Activated T-cell treated with anti-CD3 and anti-CD28 coated beads, Interleukin-2, amount 50 U/mL, for 24 hours (primary cell): ENCODE measurements around the gene POLR2F.
"Not testable (repeated sequence)": the region's sequence is repeated elsewhere in the genome, so short reads cannot be mapped to it uniquely, and the experiment has no call there.

Experiments used
- DNase-seq: peaks from one replicate; pipeline ENCODE4 v3.0.0-alpha.2; 2020
- H3K27ac Mint-ChIP-seq: 2 replicates; pipeline ENCODE4 v1.8.0; 2020; ENCODE audit warnings: mild to moderate bottlenecking, mixed read lengths
- H3K27me3 Mint-ChIP-seq: 2 replicates; pipeline ENCODE4 v1.8.0; 2020; ENCODE audit warnings: mixed read lengths
- H3K36me3 Mint-ChIP-seq: 2 replicates; pipeline ENCODE4 v1.8.0; 2020; ENCODE audit warnings: low read depth, mixed read lengths
- H3K4me1 Mint-ChIP-seq: 2 replicates; pipeline ENCODE4 v1.8.0; 2020; ENCODE audit warnings: low read depth, mixed read lengths
- H3K4me3 Mint-ChIP-seq: 2 replicates; pipeline ENCODE4 v1.8.0; 2020; ENCODE audit warnings: mild to moderate bottlenecking, moderate library complexity, mixed read lengths
- H3K9me3 Mint-ChIP-seq: 2 replicates; pipeline ENCODE4 v1.8.0; 2020; ENCODE audit warnings: mixed read lengths

POLR2F gene

GRCh38 chr22:37975153-37975552 is 21.7 kb downstream of the POLR2F start:
- DNase-seq: no peak
- Mint-ChIP-seq H3K4me3 (no peak overlapping the region), H3K4me1 (peaks cover 1% of the 10 kb centered on the region), H3K9me3 (no peaks in the 10 kb centered on the region), H3K27ac (peak overlapping the region; percentile 1), H3K27me3 (no peaks in the 10 kb centered on the region), H3K36me3 (peaks cover 24% of the 10 kb centered on the region)

GRCh38 chr22:37976022-37976421 is 22.5 kb downstream of the POLR2F start:
- not testable (repeated sequence) for H3K9me3 Mint-ChIP-seq, H3K4me1 Mint-ChIP-seq, H3K4me3 Mint-ChIP-seq, H3K27me3 Mint-ChIP-seq, DNase-seq, H3K27ac Mint-ChIP-seq
- H3K36me3 Mint-ChIP-seq: peaks cover 27% of the 10 kb centered on the region

- Mint-ChIP-seq H3K27ac (no peak overlapping the region), H3K36me3 (peaks cover 23% of the 10 kb centered on the region), H3K4me3 (no peak overlapping the region), H3K9me3 (no peaks in the 10 kb centered on the region), H3K27me3 (no peaks in the 10 kb centered on the region), H3K4me1 (peaks cover 1% of the 10 kb centered on the region)
- no peak for DNase-seq
Observed at GRCh38 chr22:37976547-37976946, 23.0 kb downstream of the POLR2F start.

GRCh38 chr22:37979782-37980181 is 26.3 kb downstream of the POLR2F start:
- Mint-ChIP-seq H3K36me3 (peaks cover 12% of the 10 kb centered on the region), H3K27me3 (no peaks in the 10 kb centered on the region), H3K4me3 (no peak overlapping the region), H3K4me1 (peaks cover under 1% of the 10 kb centered on the region), H3K27ac (no peak overlapping the region), H3K9me3 (no peaks in the 10 kb centered on the region)
- no peak for DNase-seq

- Mint-ChIP-seq H3K4me3 (no peak overlapping the region), H3K27ac (no peak overlapping the region), H3K27me3 (no peaks in the 10 kb centered on the region), H3K9me3 (no peaks in the 10 kb centered on the region), H3K4me1 (no peaks in the 10 kb centered on the region), H3K36me3 (peaks cover 6% of the 10 kb centered on the region)
- no peak for DNase-seq
Observed at GRCh38 chr22:37981282-37982011, 27.9 kb downstream of the POLR2F start.

GRCh38 chr22:37982151-37982785 is 28.8 kb downstream of the POLR2F start:
- Mint-ChIP-seq H3K36me3 (peaks cover 5% of the 10 kb centered on the region), H3K27me3 (no peaks in the 10 kb centered on the region), H3K4me1 (no peaks in the 10 kb centered on the region), H3K9me3 (no peaks in the 10 kb centered on the region), H3K4me3 (no peak overlapping the region), H3K27ac (no peak overlapping the region)
- DNase-seq: no peak

GRCh38 chr22:37982938-37983859 is 29.7 kb downstream of the POLR2F start:
- H3K27me3 Mint-ChIP-seq: no peaks in the 10 kb centered on the region
- H3K36me3 Mint-ChIP-seq: peaks cover 3% of the 10 kb centered on the region
- no peaks in the 10 kb centered on the region for H3K9me3 Mint-ChIP-seq
- H3K27ac Mint-ChIP-seq: no peak overlapping the region
- no peak overlapping the region for H3K4me3 Mint-ChIP-seq
- DNase-seq: no peak
- H3K4me1 Mint-ChIP-seq: no peaks in the 10 kb centered on the region

- Mint-ChIP-seq H3K36me3 (peaks cover 3% of the 10 kb centered on the region), H3K9me3 (no peaks in the 10 kb centered on the region), H3K4me3 (no peak within 1 kb of the TSS), H3K27ac (no peak within 1 kb of the TSS), H3K27me3 (no peaks in the 10 kb centered on the region), H3K4me1 (no peaks in the 10 kb centered on the region)
- no peak for DNase-seq
Observed at GRCh38 chr22:37983860-37984791, 30.6 kb downstream of the POLR2F start, which contains the start of gene SOX10. SOX10 (minus strand) TSS chr22:37984555; CDS start chr22:37983784, 771 bp downstream.

- no peak overlapping the region for H3K4me3 Mint-ChIP-seq
- no peaks in the 10 kb centered on the region for H3K4me1 Mint-ChIP-seq
- H3K9me3 Mint-ChIP-seq: no peaks in the 10 kb centered on the region
- H3K36me3 Mint-ChIP-seq: peaks cover 3% of the 10 kb centered on the region
- DNase-seq: no peak
- no peak overlapping the region for H3K27ac Mint-ChIP-seq
- H3K27me3 Mint-ChIP-seq: no peaks in the 10 kb centered on the region
Observed at GRCh38 chr22:37985050-37985585, 31.6 kb downstream of the POLR2F start.

GRCh38 chr22:37985751-37986281 is 32.3 kb downstream of the POLR2F start:
- Mint-ChIP-seq H3K9me3 (no peaks in the 10 kb centered on the region), H3K4me1 (no peaks in the 10 kb centered on the region), H3K27me3 (no peaks in the 10 kb centered on the region), H3K4me3 (no peak overlapping the region), H3K36me3 (no peaks in the 10 kb centered on the region), H3K27ac (no peak overlapping the region)
- DNase-seq: no peak

- Mint-ChIP-seq H3K9me3 (no peaks in the 10 kb centered on the region), H3K27me3 (no peaks in the 10 kb centered on the region), H3K4me1 (no peaks in the 10 kb centered on the region), H3K4me3 (no peak overlapping the region), H3K27ac (no peak overlapping the region), H3K36me3 (no peaks in the 10 kb centered on the region)
- DNase-seq: no peak
Observed at GRCh38 chr22:37986371-37986770, 32.9 kb downstream of the POLR2F start.

- DNase-seq: no peak
- Mint-ChIP-seq H3K27ac (no peak overlapping the region), H3K36me3 (no peaks in the 10 kb centered on the region), H3K4me3 (no peak overlapping the region), H3K4me1 (no peaks in the 10 kb centered on the region), H3K9me3 (no peaks in the 10 kb centered on the region), H3K27me3 (no peaks in the 10 kb centered on the region)
Observed at GRCh38 chr22:37989146-37990045, 35.9 kb downstream of the POLR2F start.

GRCh38 chr22:37990301-37990700 is 36.8 kb downstream of the POLR2F start:
- H3K4me1 Mint-ChIP-seq: no peaks in the 10 kb centered on the region
- no peak overlapping the region for H3K27ac Mint-ChIP-seq
- H3K9me3 Mint-ChIP-seq: no peaks in the 10 kb centered on the region
- H3K4me3 Mint-ChIP-seq: no peak overlapping the region
- H3K27me3 Mint-ChIP-seq: no peaks in the 10 kb centered on the region
- H3K36me3 Mint-ChIP-seq: no peaks in the 10 kb centered on the region
- DNase-seq: no peak
